NOMO-1 treated with dmso at 0.1 percent for 144 hours (cell line): ENCODE results near the gene CA11.
A peak's percentile ranks its signal among the peaks of the same experiment; 100 is the strongest.

Source experiments
- DNase-seq: peaks from one replicate; lab custom pipeline; 2025; ENCODE audit not compliant: unreplicated experiment; lab: John Stamatoyannopoulos, UW

The CA11 gene

GRCh38 chr19:48588670-48589401 lies 57.2 kb downstream of the CA11 start:
- DNase-seq: peak; percentile 73
